Left renal pelvis (tissue), 4 donors: ENCODE data around the gene PTPRA. TPM values are rescaled to one million over a fixed set of nuclear protein-coding genes. Genes with fewer than 3 reads are reported as not detected.

Experiments used
- DNase-seq, 4 donors: peaks; one replicate each; pipeline ENCODE4 v3.0.0-alpha.2; 2013; ENCODE audit warnings: low read depth in 4 of 4, low spot score in 3 of 4
- polyA plus RNA-seq, 4 donors: library from polyadenylated mRNA; unstranded; fragments of 120-200 nt; gene quantifications; one replicate each; pipeline ENCODE4 v1.2.1, GENCODE V29; 2013; ENCODE audit not compliant: insufficient read length in 4 of 4

Gene PTPRA
- polyA plus RNA-seq, 4 donors, result 87.0 to 141 (median 107) TPM

DNA sequence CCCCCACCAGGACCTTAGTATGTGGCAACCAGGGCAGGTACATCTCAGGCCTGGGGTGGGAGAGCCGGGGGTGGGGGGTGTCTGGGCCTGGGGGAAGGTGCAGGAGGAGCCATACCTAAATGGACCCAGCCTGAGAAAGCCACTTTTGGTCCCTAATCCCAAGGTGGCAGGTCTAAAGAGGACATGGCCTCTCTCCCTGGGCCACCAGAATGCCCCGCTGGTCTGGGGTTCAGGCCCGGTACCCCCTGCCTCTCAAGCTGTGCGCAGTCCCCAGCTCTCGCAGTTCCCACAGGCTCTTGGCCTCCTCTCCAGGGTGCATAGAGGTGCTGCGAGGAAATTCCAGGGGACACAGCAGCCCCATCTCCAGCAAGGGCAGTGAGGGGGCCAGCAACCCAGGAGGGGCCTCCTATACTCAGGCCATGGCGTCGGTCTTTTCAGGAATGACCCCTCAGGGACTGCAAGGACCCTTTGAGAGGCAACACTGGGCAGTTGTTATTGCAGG is 212.3 kb downstream of the PTPRA start:
- no peak for DNase-seq

DNA sequence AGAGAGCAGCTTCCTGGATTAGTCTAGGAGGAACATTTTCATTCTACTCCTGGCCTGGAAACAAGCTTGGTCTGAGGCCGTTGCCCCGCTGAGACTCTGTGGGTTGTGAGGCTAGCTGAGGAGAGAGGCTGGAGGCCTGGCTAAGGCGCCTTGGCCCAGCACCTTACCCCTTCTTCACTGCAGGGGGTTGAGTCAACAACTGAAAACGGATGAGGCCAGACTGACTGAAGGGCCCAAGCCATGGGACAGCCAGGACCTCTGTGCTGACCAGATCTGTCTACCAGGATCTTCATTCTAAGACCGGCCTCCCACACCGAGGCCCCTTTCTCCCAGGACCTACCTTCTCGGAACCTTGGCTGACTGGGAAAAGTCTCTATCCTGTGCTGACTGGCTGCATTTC is 214.8 kb downstream of the PTPRA start:
- DNase-seq, result no peak

Other genes with a start within 250 kb of the PTPRA start
- 100 to 1,000 TPM; 189 to 272 (median 243) TPM for gene NOP56, start 220.8 kb upstream of the PTPRA start, polyA plus RNA-seq
- 100 to 1,000 TPM in 3 of 4 donors, 10 to 100 TPM in 1; 85.5 to 144 (median 124) TPM for gene IDH3B, start 209.3 kb upstream of the PTPRA start, polyA plus RNA-seq
- gene EBF4, start 180.7 kb upstream of the PTPRA start, polyA plus RNA-seq, result 10 to 100 TPM; 27.5 to 44.5 (median 29.6) TPM
- 100 to 1,000 TPM; 241 to 258 (median 247) TPM for gene CPXM1, start 72.9 kb upstream of the PTPRA start, polyA plus RNA-seq
- gene C20orf141, start 58.5 kb upstream of the PTPRA start, polyA plus RNA-seq, result not detected
- gene TMEM239, start 57.1 kb upstream of the PTPRA start, polyA plus RNA-seq, result under 1 TPM in 1 of 4 donors, not detected in 3; 0.09 TPM
- 10 to 100 TPM; 51.6 to 97.2 (median 57.5) TPM for gene PCED1A, start 32.8 kb upstream of the PTPRA start, polyA plus RNA-seq
- 10 to 100 TPM; 30.2 to 41.0 (median 37.3) TPM for gene VPS16, start 32.7 kb upstream of the PTPRA start, polyA plus RNA-seq
- 1 to 10 TPM in 1 of 4 donors, under 1 TPM in 2, not detected in 1; 0.59 to 1.0 (median 0.63) TPM for gene GNRH2, start 170.1 kb downstream of the PTPRA start, polyA plus RNA-seq
- 10 to 100 TPM; 36.8 to 72.5 (median 46.0) TPM for gene MRPS26, start 172.6 kb downstream of the PTPRA start, polyA plus RNA-seq
- under 1 TPM in 2 of 4 donors, not detected in 2; 0.68 to 0.93 TPM for gene OXT, start 198.1 kb downstream of the PTPRA start, polyA plus RNA-seq
- under 1 TPM in 1 of 4 donors, not detected in 3; 0.43 TPM for gene AVP, start 211.2 kb downstream of the PTPRA start, polyA plus RNA-seq